ENCODE measurements around the gene ZNF841.
"Not testable (repeated sequence)": the region's sequence is repeated elsewhere in the genome, so short reads cannot be mapped to it uniquely, and the experiment has no call there.

The ZNF841 gene

GRCh38 chr19:52095172-52096014 lies at the start of gene ZNF841:
Gene ZNF841 (minus strand): TSS chr19:52095765. CDS start chr19:52084801, 10,964 bp downstream.
- DNase-seq (ENCODE audit: low read depth): peak; percentile 88

GRCh38 chr19:52142001-52142595 lies 46.5 kb upstream of the ZNF841 start:
- no peak for DNase-seq (ENCODE audit: low read depth)

GRCh38 chr19:52141203-52141602 lies 45.6 kb upstream of the ZNF841 start:
- no peak for DNase-seq (ENCODE audit: low read depth)

GRCh38 chr19:52140032-52140710 lies 44.6 kb upstream of the ZNF841 start:
- no peak for DNase-seq (ENCODE audit: low read depth)

- peak; percentile 89 for DNase-seq (ENCODE audit: low read depth)
Measured at GRCh38 chr19:52139252-52140031, 43.9 kb upstream of the ZNF841 start, which contains the start of gene ZNF616. Gene ZNF616 (minus strand): TSS chr19:52139938. CDS start chr19:52130512, 9,426 bp downstream.

- no peak for DNase-seq (ENCODE audit: low read depth)
Measured at GRCh38 chr19:52138983-52139251, 43.4 kb upstream of the ZNF841 start.

GRCh38 chr19:52138278-52138982 lies 42.9 kb upstream of the ZNF841 start:
- DNase-seq (ENCODE audit: low read depth): peak; percentile 7

- no peak for DNase-seq (ENCODE audit: low read depth)
Measured at GRCh38 chr19:52120286-52120685, 24.7 kb upstream of the ZNF841 start.

GRCh38 chr19:52115526-52116053 lies 20.0 kb upstream of the ZNF841 start:
- DNase-seq (ENCODE audit: low read depth): no peak

- no peak for DNase-seq (ENCODE audit: low read depth)
Measured at GRCh38 chr19:52114691-52115090, 19.1 kb upstream of the ZNF841 start.

GRCh38 chr19:52112624-52113023 lies 17.1 kb upstream of the ZNF841 start:
- DNase-seq (ENCODE audit: low read depth): no peak

- no peak for DNase-seq (ENCODE audit: low read depth)
Measured at GRCh38 chr19:52110780-52111179, 15.2 kb upstream of the ZNF841 start.

- DNase-seq (ENCODE audit: low read depth): no peak
Measured at GRCh38 chr19:52102782-52103181, 7.2 kb upstream of the ZNF841 start.

GRCh38 chr19:52101866-52102562 lies 6.4 kb upstream of the ZNF841 start:
- DNase-seq (ENCODE audit: low read depth): no peak

GRCh38 chr19:52099497-52100138 lies 4.1 kb upstream of the ZNF841 start:
- DNase-seq (ENCODE audit: low read depth): no peak

GRCh38 chr19:52096416-52096815 lies 851 bp upstream of the ZNF841 start:
- DNase-seq (ENCODE audit: low read depth): not testable (repeated sequence)

- DNase-seq (ENCODE audit: low read depth): no peak
Measured at GRCh38 chr19:52094526-52095130, 937 bp downstream of the ZNF841 start.

- no peak for DNase-seq (ENCODE audit: low read depth)
Measured at GRCh38 chr19:52086481-52086880, 9.1 kb downstream of the ZNF841 start.

- no peak for DNase-seq (ENCODE audit: low read depth)
Measured at GRCh38 chr19:52070496-52070895, 25.1 kb downstream of the ZNF841 start.

GRCh38 chr19:52069653-52070052 lies 25.9 kb downstream of the ZNF841 start:
- DNase-seq (ENCODE audit: low read depth): no peak

All from HS-27A (cell line).